ENCODE measurements around the gene DNAH10.

Gene DNAH10

GRCh38 chr12:123958876-123959275 lies 196.8 kb downstream of the DNAH10 start:
- Histone ChIP-seq H3K36me3 (ENCODE audit: insufficient read depth, insufficient read length, low read length) (no peaks in the 10 kb centered on the region), H3K4me1 (ENCODE audit: insufficient read depth, insufficient read length) (peaks cover 3% of the 10 kb centered on the region), H3K9me3 (ENCODE audit: insufficient read depth, low read length) (no peaks in the 10 kb centered on the region), H3K4me3 (ENCODE audit: insufficient read length, low read depth) (no peak overlapping the region), H3K9ac (ENCODE audit: insufficient read length, low read depth) (no peak overlapping the region), H3K27me3 (ENCODE audit: insufficient read depth, insufficient read length) (peaks cover 76% of the 10 kb centered on the region)
- DNase-seq (ENCODE audit: low read depth, low spot score) = no peak
- TF ChIP-seq SUZ12 (IDR thresholded peaks at IDR 0.05; ENCODE audit: extremely low read depth, insufficient read depth, insufficient read length) (no peak), ZNF274 (IDR thresholded peaks at IDR 0.05; ENCODE audit: low read depth, low read length) (no peak), YY1 (IDR thresholded peaks at IDR 0.05; ENCODE audit: insufficient read depth, insufficient read length) (no peak)

- no peak for TF ChIP-seq YY1 (IDR thresholded peaks at IDR 0.05; ENCODE audit: insufficient read depth, insufficient read length)
- TF ChIP-seq ZNF274 (IDR thresholded peaks at IDR 0.05; ENCODE audit: low read depth, low read length) = no peak
- TF ChIP-seq SUZ12 (IDR thresholded peaks at IDR 0.05; ENCODE audit: extremely low read depth, insufficient read depth, insufficient read length) = no peak
- H3K4me1 ChIP-seq (ENCODE audit: insufficient read depth, insufficient read length) = peaks cover 3% of the 10 kb centered on the region
- H3K4me3 ChIP-seq (ENCODE audit: insufficient read length, low read depth) = no peak overlapping the region
- H3K9me3 ChIP-seq (ENCODE audit: insufficient read depth, low read length) = no peaks in the 10 kb centered on the region
- H3K27me3 ChIP-seq (ENCODE audit: insufficient read depth, insufficient read length) = peaks cover 76% of the 10 kb centered on the region
- no peak for DNase-seq (ENCODE audit: low read depth, low spot score)
- H3K9ac ChIP-seq (ENCODE audit: insufficient read length, low read depth) = no peak overlapping the region
- H3K36me3 ChIP-seq (ENCODE audit: insufficient read depth, insufficient read length, low read length) = no peaks in the 10 kb centered on the region
Observed at GRCh38 chr12:123960029-123960735, 198.1 kb downstream of the DNAH10 start.

GRCh38 chr12:123960856-123961255 lies 198.8 kb downstream of the DNAH10 start:
- DNase-seq (ENCODE audit: low read depth, low spot score) = no peak
- TF ChIP-seq YY1 (IDR thresholded peaks at IDR 0.05; ENCODE audit: insufficient read depth, insufficient read length) = no peak
- Histone ChIP-seq H3K4me1 (ENCODE audit: insufficient read depth, insufficient read length) (peaks cover 3% of the 10 kb centered on the region), H3K36me3 (ENCODE audit: insufficient read depth, insufficient read length, low read length) (no peaks in the 10 kb centered on the region), H3K27me3 (ENCODE audit: insufficient read depth, insufficient read length) (peaks cover 76% of the 10 kb centered on the region), H3K4me3 (ENCODE audit: insufficient read length, low read depth) (no peak overlapping the region), H3K9ac (ENCODE audit: insufficient read length, low read depth) (no peak overlapping the region), H3K9me3 (ENCODE audit: insufficient read depth, low read length) (no peaks in the 10 kb centered on the region)

GRCh38 chr12:123961585-123962345 lies 199.7 kb downstream of the DNAH10 start:
- no peak for DNase-seq (ENCODE audit: low read depth, low spot score)
- H3K27me3 ChIP-seq (ENCODE audit: insufficient read depth, insufficient read length) = peaks cover 85% of the 10 kb centered on the region
- TF ChIP-seq SUZ12 (IDR thresholded peaks at IDR 0.05; ENCODE audit: extremely low read depth, insufficient read depth, insufficient read length) (no peak), YY1 (IDR thresholded peaks at IDR 0.05; ENCODE audit: insufficient read depth, insufficient read length) (no peak), ZNF274 (IDR thresholded peaks at IDR 0.05; ENCODE audit: low read depth, low read length) (no peak)
- no peaks in the 10 kb centered on the region for H3K9me3 ChIP-seq (ENCODE audit: insufficient read depth, low read length)
- no peaks in the 10 kb centered on the region for H3K36me3 ChIP-seq (ENCODE audit: insufficient read depth, insufficient read length, low read length)
- peaks cover 3% of the 10 kb centered on the region for H3K4me1 ChIP-seq (ENCODE audit: insufficient read depth, insufficient read length)
- no peak overlapping the region for H3K9ac ChIP-seq (ENCODE audit: insufficient read length, low read depth)
- H3K4me3 ChIP-seq (ENCODE audit: insufficient read length, low read depth) = no peak overlapping the region

- DNase-seq (ENCODE audit: low read depth, low spot score) = no peak
- peaks cover 93% of the 10 kb centered on the region for H3K27me3 ChIP-seq (ENCODE audit: insufficient read depth, insufficient read length)
- H3K4me1 ChIP-seq (ENCODE audit: insufficient read depth, insufficient read length) = peaks cover 3% of the 10 kb centered on the region
- no peaks in the 10 kb centered on the region for H3K36me3 ChIP-seq (ENCODE audit: insufficient read depth, insufficient read length, low read length)
- no peak overlapping the region for H3K4me3 ChIP-seq (ENCODE audit: insufficient read length, low read depth)
- no peaks in the 10 kb centered on the region for H3K9me3 ChIP-seq (ENCODE audit: insufficient read depth, low read length)
- no peak overlapping the region for H3K9ac ChIP-seq (ENCODE audit: insufficient read length, low read depth)
- TF ChIP-seq YY1 (IDR thresholded peaks at IDR 0.05; ENCODE audit: insufficient read depth, insufficient read length) (no peak), ZNF274 (IDR thresholded peaks at IDR 0.05; ENCODE audit: low read depth, low read length) (no peak), SUZ12 (IDR thresholded peaks at IDR 0.05; ENCODE audit: extremely low read depth, insufficient read depth, insufficient read length) (no peak)
Observed at GRCh38 chr12:123962513-123962912, 200.4 kb downstream of the DNAH10 start.

- DNase-seq (ENCODE audit: low read depth, low spot score) = no peak
- peaks cover 100% of the 10 kb centered on the region for H3K27me3 ChIP-seq (ENCODE audit: insufficient read depth, insufficient read length)
- H3K36me3 ChIP-seq (ENCODE audit: insufficient read depth, insufficient read length, low read length) = no peaks in the 10 kb centered on the region
Observed at GRCh38 chr12:123963821-123964220, 201.7 kb downstream of the DNAH10 start.

GRCh38 chr12:123965382-123965781 lies 203.3 kb downstream of the DNAH10 start:
- Histone ChIP-seq H3K9ac (ENCODE audit: insufficient read length, low read depth) (no peak overlapping the region), H3K27me3 (ENCODE audit: insufficient read depth, insufficient read length) (peaks cover 100% of the 10 kb centered on the region), H3K4me3 (ENCODE audit: insufficient read length, low read depth) (no peak overlapping the region), H3K36me3 (ENCODE audit: insufficient read depth, insufficient read length, low read length) (no peaks in the 10 kb centered on the region), H3K4me1 (ENCODE audit: insufficient read depth, insufficient read length) (no peaks in the 10 kb centered on the region), H3K9me3 (ENCODE audit: insufficient read depth, low read length) (no peaks in the 10 kb centered on the region)
- no peak for TF ChIP-seq YY1 (IDR thresholded peaks at IDR 0.05; ENCODE audit: insufficient read depth, insufficient read length)
- no peak for TF ChIP-seq ZNF274 (IDR thresholded peaks at IDR 0.05; ENCODE audit: low read depth, low read length)
- TF ChIP-seq SUZ12 (IDR thresholded peaks at IDR 0.05; ENCODE audit: extremely low read depth, insufficient read depth, insufficient read length) = no peak
- DNase-seq (ENCODE audit: low read depth, low spot score) = no peak

More at GRCh38 chr12:123963821-123964220, 201.7 kb downstream of the DNAH10 start:
- no peak for TF ChIP-seq SUZ12 (IDR thresholded peaks at IDR 0.05; ENCODE audit: extremely low read depth, insufficient read depth, insufficient read length)
- TF ChIP-seq ZNF274 (IDR thresholded peaks at IDR 0.05; ENCODE audit: low read depth, low read length) = no peak
- no peak for TF ChIP-seq YY1 (IDR thresholded peaks at IDR 0.05; ENCODE audit: insufficient read depth, insufficient read length)
- Histone ChIP-seq H3K9ac (ENCODE audit: insufficient read length, low read depth) (no peak overlapping the region), H3K4me3 (ENCODE audit: insufficient read length, low read depth) (no peak overlapping the region), H3K4me1 (ENCODE audit: insufficient read depth, insufficient read length) (peaks cover 3% of the 10 kb centered on the region), H3K9me3 (ENCODE audit: insufficient read depth, low read length) (no peaks in the 10 kb centered on the region)
